PC-3 (cell line): Measurements from ENCODE around the gene PHF12. TPM values are rescaled to one million over a fixed set of nuclear protein-coding genes. Genes with fewer than 3 reads are reported as not detected.

Experiments
- ATAC-seq: fragments of 200-7000 bp; cut with Tn5 transposase; 2 replicates; pipeline ENCODE4 v1.9.1; 2020; ENCODE audit warnings: mild to moderate bottlenecking, moderate library complexity
- BruUV-seq: library from RNA; stranded (reverse); fragments of 400-500 nt; replicated peaks from 2 replicates; lab custom pipeline; 2021; lab: Mats Ljungman, UMichigan
- CTCF ChIA-PET: fragments of 300-600 bp; sonication (Branson Sonifier 250); formaldehyde crosslinking; loops from one replicate; lab custom pipeline; 2022; ENCODE audit warnings: antibody characterized with exemption; lab: Charles Lee
- POLR2A ChIA-PET: fragments of 300-600 bp; sonication (Branson Sonifier 250); formaldehyde crosslinking; loops from one replicate; lab custom pipeline; 2022; ENCODE audit warnings: antibody characterized with exemption; ENCODE audit not compliant: unreplicated experiment; lab: Charles Lee
- DNase-seq: peaks from one replicate; pipeline ENCODE4 v3.0.0-alpha.2; 2015
- H2AFZ ChIP-seq: fragments of 300-600 bp; sonication (generic); 2 replicates; pipeline ENCODE4 v1.6.0; 2016; ENCODE audit warnings: antibody characterized with exemption, low read length
- H3F3A ChIP-seq: fragments of 300-600 bp; sonication (generic); one replicate; pipeline ENCODE4 v1.6.0; 2017; ENCODE audit warnings: antibody characterized with exemption, low read length, control low read depth, mild to moderate bottlenecking; ENCODE audit not compliant: unreplicated experiment
- H3K27ac ChIP-seq: fragments of 300-600 bp; sonication (generic); 2 replicates; pipeline ENCODE4 v1.5.1; 2016; ENCODE audit warnings: mild to moderate bottlenecking, low read length
- H3K27me3 ChIP-seq: fragments of 300-600 bp; sonication (generic); 2 replicates; pipeline ENCODE4 v1.6.1; 2016; ENCODE audit warnings: low read length, mixed read lengths
- H3K36me3 ChIP-seq: fragments of 300-600 bp; sonication (generic); 2 replicates; pipeline ENCODE4 v1.6.1; 2016; ENCODE audit warnings: low read depth, mixed run types, low read length, mixed read lengths
- H3K4me1 ChIP-seq: fragments of 300-600 bp; sonication (generic); 2 replicates; pipeline ENCODE4 v1.5.1; 2016; ENCODE audit warnings: low read length; ENCODE audit not compliant: insufficient read depth
- H3K4me2 ChIP-seq: fragments of 300-600 bp; sonication (generic); 2 replicates; pipeline ENCODE4 v1.6.0; 2016; ENCODE audit warnings: low read length
- H3K4me3 ChIP-seq: fragments of 300-600 bp; sonication (generic); 2 replicates; pipeline ENCODE4 v1.5.1; 2016; ENCODE audit warnings: mild to moderate bottlenecking, low read length, mixed read lengths
- H3K79me2 ChIP-seq: fragments of 300-600 bp; sonication (generic); 2 replicates; pipeline ENCODE4 v1.6.1; 2017; ENCODE audit warnings: low read length, mixed read lengths
- H3K9ac ChIP-seq: fragments of 300-600 bp; sonication (generic); 2 replicates; pipeline ENCODE4 v1.6.0; 2016; ENCODE audit warnings: mild to moderate bottlenecking, low read length
- H3K9me2 ChIP-seq: fragments of 300-600 bp; sonication (generic); replicated peaks from 2 replicates; pipeline ENCODE4 v1.6.1; 2016; ENCODE audit warnings: mixed run types, low read length, mixed read lengths
- H3K9me3 ChIP-seq: fragments of 300-600 bp; sonication (generic); 2 replicates; pipeline ENCODE4 v1.6.1; 2016; ENCODE audit warnings: low read length, mixed read lengths
- H4K20me1 ChIP-seq: fragments of 300-600 bp; sonication (generic); 2 replicates; pipeline ENCODE4 v1.6.1; 2016; ENCODE audit warnings: low read length, mixed read lengths
- CTCF ChIP-seq: fragments of 300-600 bp; sonication (generic); conservative IDR thresholded peaks from 2 replicates; pipeline ENCODE4 v1.5.1; 2017; ENCODE audit warnings: antibody characterized with exemption, low read depth, mild to moderate bottlenecking, low read length
- EZH2 ChIP-seq: fragments of 300-600 bp; sonication (generic); IDR thresholded peaks from one replicate; pipeline ENCODE4 v1.6.1; 2017; ENCODE audit warnings: antibody characterized with exemption, mild to moderate bottlenecking, low read length; ENCODE audit not compliant: unreplicated experiment
- EZH2phosphoT487 ChIP-seq: fragments of 300-600 bp; sonication (generic); IDR thresholded peaks from 2 replicates; pipeline ENCODE4 v1.6.1; 2018; ENCODE audit warnings: mild to moderate bottlenecking, antibody characterized with exemption, low read length, borderline replicate concordance
- intact Hi-C: fragments of 100-400 bp; cut with micrococcal nuclease; formaldehyde crosslinking; loops from 2 replicates; pipeline ENCODE4 v1.9.0; 2023
- total RNA-seq: library from RNA; depleted of rRNA; stranded (reverse); fragments of >200 nt; gene quantifications from 2 replicates; pipeline ENCODE4 v1.2.3, GENCODE V29; 2014

PHF12 gene
- total RNA-seq, 1 experiment from 2014 or later = 25.0 TPM

DNA sequence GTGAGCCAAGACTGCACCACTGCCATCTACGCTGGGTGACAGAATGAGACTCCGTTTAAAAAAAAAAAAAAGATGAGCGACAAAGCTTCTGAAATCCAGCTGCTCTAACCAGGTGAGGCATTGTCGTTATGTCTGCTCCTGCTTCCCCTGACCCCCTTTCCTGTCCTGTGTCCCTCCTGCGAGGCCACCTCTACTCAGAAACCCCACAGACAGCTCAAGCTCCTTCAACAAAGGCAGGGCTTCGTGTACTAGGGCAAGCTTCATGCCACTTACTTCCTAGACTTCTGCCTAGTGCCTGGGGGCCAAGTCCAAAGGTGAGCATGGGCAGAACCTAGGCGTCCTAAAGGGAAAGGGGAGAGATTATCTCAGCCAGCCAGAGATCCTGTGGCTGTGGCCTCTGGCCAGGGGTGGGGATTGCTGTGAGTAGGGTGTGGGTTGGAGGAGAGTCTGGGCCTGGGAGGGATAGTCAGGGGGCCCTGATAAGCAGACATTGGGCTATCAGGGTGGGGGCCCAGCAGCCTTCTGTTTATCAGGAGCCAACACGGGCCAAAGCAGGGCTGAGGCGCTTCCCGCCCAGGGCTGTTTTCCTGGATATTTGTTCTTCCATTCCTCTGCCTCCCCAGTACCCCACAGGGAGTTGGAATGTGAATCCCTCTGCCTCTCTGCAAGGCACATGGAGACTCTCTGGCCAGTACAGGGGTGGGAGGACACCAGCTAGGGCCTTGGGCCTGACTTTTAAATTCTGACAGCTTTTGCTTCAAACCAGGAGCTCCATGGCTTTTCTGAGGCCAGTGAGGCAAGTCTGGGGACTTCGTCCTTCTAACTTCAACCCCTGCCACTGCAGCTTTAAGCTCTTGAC, 86.1 kb downstream of the PHF12 start:
- TF ChIP-seq CTCF (no peak), EZH2 (no peak), EZH2phosphoT487 (no peak)
- ATAC-seq = no peak
- Histone ChIP-seq H3F3A (no peaks in the 10 kb centered on the region), H3K79me2 (no peaks in the 10 kb centered on the region), H3K9me3 (no peaks in the 10 kb centered on the region), H3K4me2 (no peak overlapping the region), H2AFZ (no peak overlapping the region), H3K9ac (no peak overlapping the region), H4K20me1 (no peaks in the 10 kb centered on the region), H3K9me2 (no peaks in the 10 kb centered on the region), H3K36me3 (no peaks in the 10 kb centered on the region; the same call in 1 of the 2 replicates), H3K27ac (no peak overlapping the region), H3K4me1 (peaks cover 4% of the 10 kb centered on the region; the same call in 1 of the 2 replicates), H3K4me3 (no peak overlapping the region), H3K27me3 (no peaks in the 10 kb centered on the region)
- POLR2A ChIA-PET = no interaction called here
- intact Hi-C loops = no loop called here
- CTCF ChIA-PET = no interaction called here
- BruUV-seq = no TSS peak
- DNase-seq = no peak

GRCh38 chr17:28863953-28864352, 87.4 kb downstream of the PHF12 start:
- no peak overlapping the region for H3K4me2 ChIP-seq
- ChIA-PET POLR2A (no interaction called here), CTCF (no interaction called here)
- no peaks in the 10 kb centered on the region; the same call in 1 of the 2 replicates for H3K36me3 ChIP-seq
- intact Hi-C loops = no loop called here
- TF ChIP-seq CTCF (no peak), EZH2 (no peak), EZH2phosphoT487 (no peak)
- ATAC-seq (no peak), DNase-seq (no peak)
- H3K4me1 ChIP-seq = peaks cover 4% of the 10 kb centered on the region; the same call in 1 of the 2 replicates
- no peaks in the 10 kb centered on the region for H4K20me1 ChIP-seq
- H2AFZ ChIP-seq = no peak overlapping the region
- no TSS peak for BruUV-seq
- H3K9me3 ChIP-seq = no peaks in the 10 kb centered on the region
- H3K9ac ChIP-seq = no peak overlapping the region
- no peak overlapping the region for H3K27ac ChIP-seq
- H3K79me2 ChIP-seq = no peaks in the 10 kb centered on the region
- no peaks in the 10 kb centered on the region for H3K27me3 ChIP-seq
- H3K4me3 ChIP-seq = no peak overlapping the region
- no peaks in the 10 kb centered on the region for H3K9me2 ChIP-seq
- no peaks in the 10 kb centered on the region for H3F3A ChIP-seq

DNA sequence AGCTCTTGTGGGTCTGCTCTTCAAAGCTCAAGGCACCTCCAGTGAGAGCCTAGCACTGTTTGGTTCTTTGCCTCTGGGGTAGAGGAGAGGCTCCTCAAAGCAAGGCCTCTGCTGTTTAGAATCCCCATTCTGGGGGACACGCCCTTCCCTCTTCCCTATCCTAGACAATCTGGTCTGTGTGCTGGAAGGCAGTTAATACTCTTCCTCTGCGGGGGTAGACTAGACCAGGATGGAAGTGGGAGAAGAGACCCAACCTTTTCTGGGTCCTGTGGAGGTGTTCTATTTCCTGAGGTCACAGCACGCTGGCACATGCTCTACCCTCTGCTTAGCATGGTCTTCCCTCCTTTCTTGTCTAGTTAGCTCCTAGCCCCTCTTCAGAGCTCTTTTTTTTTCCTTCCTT, 88.8 kb downstream of the PHF12 start:
- no peak for ATAC-seq
- Histone ChIP-seq H3K4me1 (peaks cover 4% of the 10 kb centered on the region; the same call in 1 of the 2 replicates), H3K4me2 (no peak overlapping the region), H3K27me3 (no peaks in the 10 kb centered on the region), H3K9me3 (no peaks in the 10 kb centered on the region), H3K79me2 (no peaks in the 10 kb centered on the region), H3F3A (no peaks in the 10 kb centered on the region), H3K27ac (no peak overlapping the region), H2AFZ (no peak overlapping the region), H3K36me3 (no peaks in the 10 kb centered on the region; the same call in none of the 2 replicates), H3K9ac (no peak overlapping the region), H3K9me2 (no peaks in the 10 kb centered on the region), H3K4me3 (no peak overlapping the region), H4K20me1 (no peaks in the 10 kb centered on the region)
- no TSS peak for BruUV-seq
- TF ChIP-seq CTCF (no peak), EZH2phosphoT487 (no peak), EZH2 (no peak)
- DNase-seq = no peak
- POLR2A ChIA-PET = no interaction called here
- intact Hi-C loops = no loop called here
- CTCF ChIA-PET = no interaction called here
